GM19395 (cell line): ENCODE data around the gene PDXK.

ENCODE experiments used
- ATAC-seq: cut with Tn5 transposase; IDR thresholded peaks from one replicate; pipeline ENCODE4 v1.9.1; 2021; ENCODE audit warnings: mild to moderate bottlenecking, moderate library complexity; ENCODE audit not compliant: unreplicated experiment

PDXK gene

DNA sequence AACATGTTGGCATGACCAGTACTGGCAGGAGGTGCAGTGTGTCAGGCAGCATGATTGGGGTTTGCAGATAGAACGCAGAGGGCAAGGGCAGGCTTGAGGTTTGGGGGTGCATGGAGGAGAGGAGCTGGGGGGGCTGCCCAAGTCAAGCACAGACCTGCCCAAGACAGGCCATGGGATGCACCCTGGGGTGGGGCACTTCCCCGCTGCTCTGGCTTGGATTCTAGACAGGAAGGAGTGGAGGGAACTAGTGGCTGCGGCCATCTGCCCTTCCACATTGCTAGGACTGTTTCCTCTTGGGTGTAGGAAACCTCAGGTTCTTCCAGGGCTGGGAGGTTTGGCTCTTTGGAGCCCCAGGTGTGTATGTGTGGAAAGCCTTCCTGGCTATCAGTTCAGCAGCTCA, 3.0 kb downstream of the PDXK start:
- no peak for ATAC-seq

DNA sequence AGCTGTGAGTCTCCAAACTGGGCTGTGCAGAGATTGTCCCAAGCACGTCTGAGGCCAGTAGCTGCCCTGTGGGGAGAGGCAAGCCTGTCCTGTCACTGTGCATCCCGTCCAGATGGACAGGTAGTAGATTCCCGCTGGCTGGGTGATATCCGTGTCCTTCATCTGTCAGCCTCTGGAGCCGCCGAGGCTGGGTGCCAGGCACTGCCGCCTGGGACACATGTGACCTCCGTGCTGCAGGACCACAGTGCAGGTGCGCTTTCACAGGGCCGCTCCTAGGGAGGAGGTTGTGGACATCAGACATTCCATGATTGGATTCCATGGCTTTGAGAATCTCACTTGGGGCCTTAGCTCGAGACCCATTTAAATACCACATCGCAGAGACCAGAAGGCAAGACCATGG, 4.7 kb downstream of the PDXK start:
- ATAC-seq, result no peak

DNA sequence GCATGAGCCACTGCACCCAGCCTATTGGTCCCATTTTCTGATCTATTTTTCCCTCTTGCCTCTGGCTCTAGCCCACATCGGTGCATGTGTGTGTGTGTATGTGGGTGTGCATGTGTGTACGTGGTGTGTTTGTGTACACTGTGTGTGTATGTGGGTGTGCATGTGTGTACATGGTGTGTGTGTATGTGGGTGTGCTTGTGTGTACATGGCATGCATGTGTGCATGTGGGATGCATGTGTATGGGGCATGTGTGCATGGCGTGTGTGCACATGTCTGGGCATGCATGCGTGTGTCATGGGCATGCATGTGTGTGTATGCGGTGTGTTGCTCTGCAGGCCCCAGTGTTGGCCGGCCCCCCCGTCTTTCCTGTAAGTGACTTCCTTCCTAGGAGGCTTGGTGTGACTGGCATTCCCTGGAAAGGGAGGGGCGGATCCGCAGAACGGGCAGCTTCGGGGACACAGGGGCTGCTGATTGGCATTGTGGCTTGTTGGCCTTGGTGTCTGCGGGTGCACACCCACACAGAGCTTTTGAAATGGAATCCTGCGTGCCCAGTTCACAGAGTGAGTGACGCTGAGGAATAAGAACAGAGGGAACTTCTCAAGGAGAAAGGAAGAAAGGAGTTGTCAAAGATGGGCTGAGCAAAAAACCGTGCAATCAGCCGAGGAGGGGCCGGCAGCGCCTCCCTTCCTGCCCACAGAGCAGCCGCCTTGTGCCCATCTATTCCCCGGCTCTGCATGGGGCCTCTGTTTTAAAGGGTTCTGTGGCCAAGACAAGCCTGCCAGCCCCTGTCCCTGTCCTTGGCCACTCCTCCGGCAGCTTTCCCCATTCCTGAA, 8.0 kb downstream of the PDXK start:
- ATAC-seq, result no peak

DNA sequence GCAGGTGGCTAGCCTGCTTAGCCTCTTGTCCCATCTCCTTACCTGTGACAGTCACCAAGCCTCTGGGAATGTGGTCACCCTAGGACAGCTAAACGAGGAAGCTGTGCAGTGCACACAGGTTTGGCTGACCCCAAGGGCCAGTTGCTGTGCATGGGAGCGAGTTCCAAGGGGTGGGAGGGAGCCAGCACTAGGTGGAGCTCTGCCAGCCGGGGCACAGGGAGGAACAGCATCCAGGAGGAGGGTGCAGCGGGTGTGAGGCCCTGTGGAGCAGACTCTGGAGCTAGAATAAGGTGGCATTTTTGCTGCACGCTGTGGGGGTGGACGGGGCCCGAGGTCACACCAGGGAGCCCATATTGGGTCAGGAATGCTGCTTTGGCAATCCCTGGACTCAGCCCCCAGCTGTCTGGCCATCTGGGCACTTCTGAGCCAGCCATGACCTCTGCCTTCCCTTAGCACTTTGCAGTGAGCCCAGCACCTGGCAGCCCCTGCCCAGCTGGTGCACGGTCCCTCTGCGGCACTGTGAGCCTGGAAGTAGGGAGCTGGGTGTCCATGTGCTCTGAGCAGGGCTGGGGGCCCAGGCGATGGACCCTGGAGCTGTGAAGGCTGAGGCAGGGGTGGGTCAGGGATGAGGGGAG, 8.7 kb downstream of the PDXK start:
- ATAC-seq, result no peak

DNA sequence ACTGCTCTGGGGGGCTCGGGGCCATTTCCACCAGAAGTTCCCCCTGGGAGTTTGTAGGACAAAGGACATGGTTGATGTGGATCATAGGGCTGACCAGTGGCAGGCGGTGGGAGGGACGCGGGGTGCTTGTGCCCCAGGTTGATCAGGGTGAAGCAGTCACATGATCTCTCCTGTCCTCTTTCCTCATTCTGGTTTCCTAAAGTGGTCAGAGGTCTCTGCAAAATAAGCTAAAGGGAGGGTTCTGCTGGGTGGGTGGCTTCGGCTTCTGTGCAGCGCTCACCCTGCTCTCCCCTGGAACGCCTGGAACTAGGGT, 9.2 kb downstream of the PDXK start:
- peak; percentile 15 for ATAC-seq

DNA sequence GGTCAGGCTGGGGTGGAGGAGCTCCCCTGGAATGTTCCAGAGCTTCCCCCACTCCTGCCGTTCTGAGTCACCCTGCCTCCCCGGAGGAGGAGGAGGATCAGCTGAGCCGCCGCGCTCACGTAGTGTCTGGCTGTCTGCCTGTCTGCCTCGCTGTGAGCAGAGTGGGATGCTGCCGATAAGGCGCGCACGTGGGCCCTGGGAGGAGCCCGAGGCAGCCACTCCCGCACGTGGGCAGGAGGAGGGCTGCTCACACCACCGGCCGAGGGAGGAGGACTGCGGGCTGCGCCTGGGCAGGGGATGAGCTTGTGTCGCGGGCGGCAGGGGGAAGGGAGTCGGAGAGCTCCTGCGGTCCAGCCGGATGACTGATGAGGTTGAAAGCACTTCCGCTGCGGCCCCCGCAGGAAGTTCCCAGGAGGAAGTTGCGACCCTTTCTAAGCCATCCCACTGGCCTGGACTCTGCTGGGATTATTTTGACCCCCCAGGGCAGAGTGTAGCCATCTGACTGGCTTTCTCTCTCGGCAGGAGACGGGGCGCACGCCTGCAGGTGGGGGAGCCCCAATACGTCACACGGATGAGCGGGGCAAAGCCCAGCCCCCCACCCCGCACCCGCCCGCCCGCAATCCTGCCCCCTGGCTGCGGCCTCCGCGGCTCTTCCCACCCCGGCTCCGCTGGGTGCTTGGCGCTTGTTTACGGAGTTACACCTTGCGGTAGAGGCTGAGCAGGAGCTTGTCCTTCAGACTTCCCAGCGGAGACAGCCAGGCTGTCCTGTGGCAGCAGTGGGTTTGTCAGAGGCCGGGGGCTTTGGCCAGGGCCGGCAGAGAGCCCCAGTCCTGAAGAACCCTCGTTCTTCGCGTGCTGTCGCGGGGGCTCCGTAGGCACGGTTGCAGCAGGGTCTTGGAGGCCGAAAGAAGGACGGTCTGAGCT, 9.8 kb downstream of the PDXK start:
- ATAC-seq, result peak; percentile 77

DNA sequence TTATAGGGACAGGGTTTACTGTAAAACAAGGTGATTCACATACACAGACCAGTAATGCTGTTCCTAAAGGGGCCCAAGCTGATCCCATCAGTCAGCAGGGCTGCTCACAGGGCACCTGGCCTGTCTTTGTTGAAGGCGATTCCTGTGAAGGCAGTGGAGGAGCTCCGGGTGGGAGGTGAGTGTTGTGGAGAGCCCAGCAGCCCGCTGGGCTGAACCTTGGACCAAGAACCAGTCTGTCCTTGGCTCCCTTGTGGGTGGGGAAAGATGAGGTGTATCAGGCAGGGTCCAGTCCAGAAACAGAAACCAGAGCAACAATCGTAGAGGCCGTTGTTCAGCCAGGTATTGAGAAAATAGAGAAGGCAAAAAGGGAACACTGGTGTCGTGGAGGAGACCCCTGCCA, 12.5 kb downstream of the PDXK start:
- no peak for ATAC-seq

DNA sequence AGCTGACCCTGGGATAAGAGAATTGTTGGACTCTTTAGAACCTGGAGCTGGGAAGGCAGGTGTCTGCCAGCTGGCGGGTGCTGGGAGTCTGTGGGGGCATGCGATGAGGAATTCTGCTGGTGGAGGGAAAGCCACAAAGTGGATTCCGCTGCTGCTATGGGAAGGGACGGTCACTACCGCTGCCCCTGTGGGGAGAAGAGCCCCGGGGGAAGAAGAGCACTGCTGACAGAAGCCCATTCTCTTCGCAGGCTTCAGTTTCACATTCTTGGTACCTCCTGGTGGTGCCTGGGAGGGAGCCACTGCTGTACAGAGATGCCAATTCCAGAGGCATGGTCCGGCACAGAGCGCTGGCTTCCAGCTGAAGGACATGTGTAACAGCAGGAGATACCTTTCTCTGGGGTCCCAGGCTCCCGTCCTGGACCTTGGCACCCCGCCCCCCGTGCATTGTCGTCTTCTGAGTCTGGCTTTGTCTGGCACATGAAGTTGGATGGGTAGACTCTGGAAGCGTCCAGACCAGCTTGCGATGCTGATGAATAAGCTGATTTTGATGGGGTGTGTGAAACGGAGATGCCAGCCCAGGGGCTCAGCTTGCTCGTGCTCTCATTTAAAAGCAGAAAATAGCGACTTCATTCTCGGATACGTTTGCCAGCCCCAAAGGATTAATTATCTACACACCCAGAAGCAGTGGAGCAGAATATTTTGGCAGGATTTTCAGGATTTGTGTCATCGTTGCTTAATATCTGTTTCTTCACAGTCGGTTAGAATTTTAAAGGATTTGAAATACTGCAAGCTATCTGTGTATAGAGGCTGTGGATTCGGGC, 13.2 kb downstream of the PDXK start:
- no peak for ATAC-seq

DNA sequence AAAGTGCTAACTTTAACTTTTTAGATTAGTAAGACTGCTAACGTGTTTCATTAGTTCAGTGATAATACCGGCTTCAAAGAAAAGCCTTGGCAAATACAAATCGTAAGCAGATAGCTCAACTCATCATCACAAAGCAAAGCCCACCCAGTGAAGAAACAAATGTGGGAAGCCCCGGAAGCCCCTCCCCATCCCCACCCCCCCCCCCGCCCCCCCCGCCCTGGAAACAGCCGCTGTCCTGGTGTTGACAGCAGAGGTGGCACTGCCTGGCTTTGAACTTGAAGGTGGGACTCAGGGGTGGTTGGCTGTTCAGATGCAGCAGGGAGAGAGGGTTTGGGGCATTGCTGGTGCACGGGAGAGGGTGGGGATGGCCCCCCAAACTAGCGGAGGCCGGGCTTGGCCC, 14.1 kb downstream of the PDXK start:
- no peak for ATAC-seq

DNA sequence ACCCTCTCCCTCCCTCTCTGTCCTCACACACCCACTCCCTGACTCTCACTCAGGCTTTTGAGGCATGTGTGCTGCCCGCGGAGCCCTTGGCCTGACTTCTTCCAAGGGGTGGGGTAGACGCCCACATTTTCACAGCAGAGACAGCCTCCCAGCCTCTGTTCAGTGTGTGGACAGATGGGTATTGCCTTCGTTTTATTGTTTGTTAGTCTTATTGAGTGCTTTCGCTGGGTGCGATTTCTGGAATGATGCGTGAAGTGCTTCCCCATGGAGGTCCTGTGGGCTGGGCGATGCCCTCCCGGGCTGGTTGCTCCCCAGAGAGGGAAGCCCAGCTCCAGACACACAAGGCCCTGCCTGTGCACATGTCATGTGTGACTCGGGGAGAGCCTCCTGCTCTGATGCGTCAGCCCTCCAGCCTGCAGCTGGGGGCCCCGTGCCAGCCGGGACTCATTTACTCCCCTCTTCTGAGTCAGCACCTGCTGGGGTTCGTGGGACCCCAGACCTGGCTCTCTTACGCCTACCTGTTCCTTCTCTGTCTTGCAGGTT, 14.7 kb downstream of the PDXK start:
- ATAC-seq, result no peak

DNA sequence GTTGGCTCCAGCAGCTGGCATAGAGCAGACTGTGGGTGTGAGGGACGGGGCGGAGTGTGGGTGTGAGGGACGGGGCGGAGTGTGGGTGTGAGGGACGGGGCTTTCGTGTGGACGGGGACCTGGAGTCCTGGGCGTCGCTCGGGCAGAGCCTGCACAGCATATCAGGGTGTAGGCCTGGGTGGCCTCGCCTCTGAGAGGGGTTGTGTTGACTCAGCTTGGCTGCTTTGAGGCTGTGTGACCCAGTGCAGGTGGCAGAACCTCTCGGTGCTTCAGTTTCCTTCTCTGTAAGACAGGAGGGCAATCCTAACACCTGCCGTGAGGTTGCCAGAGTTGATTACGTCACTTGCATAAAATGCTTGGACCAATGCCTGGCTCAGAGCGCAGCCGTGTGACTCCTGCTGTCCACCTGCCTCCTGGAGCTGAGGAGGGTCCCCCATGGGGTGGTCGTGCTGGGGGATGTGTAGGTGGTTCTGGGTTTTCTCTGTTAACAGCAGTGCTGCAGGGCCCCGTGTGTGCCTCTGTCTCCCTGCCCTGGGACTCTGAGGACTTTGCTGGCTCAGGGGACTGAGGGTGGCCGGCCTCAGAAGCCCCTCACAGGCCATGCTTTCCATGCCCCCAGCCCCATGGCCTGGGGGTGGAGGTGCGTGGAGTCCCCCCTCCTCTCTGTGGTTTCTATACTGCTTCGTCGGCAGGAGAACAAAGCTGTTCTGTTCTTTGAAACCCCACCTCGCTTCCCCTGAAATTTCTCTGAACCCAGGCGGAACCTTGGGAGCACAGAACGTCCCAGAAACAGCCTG, 15.4 kb downstream of the PDXK start:
- ATAC-seq, result no peak

DNA sequence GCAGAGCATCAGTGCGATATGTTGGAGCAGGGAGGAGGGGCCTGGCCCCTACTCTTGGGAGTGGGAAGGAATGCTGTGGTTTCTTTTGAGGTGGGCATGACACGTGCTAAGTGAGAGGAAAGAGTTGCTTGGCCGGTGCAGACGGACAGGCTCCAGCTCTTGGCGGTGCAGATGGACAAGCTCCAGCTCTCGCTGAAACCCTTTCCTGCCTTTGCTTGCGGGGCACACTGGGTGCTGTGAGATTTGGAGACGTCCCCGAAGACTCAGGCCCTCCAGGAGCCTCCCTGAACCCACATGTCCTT, 15.9 kb downstream of the PDXK start:
- ATAC-seq, result no peak

DNA sequence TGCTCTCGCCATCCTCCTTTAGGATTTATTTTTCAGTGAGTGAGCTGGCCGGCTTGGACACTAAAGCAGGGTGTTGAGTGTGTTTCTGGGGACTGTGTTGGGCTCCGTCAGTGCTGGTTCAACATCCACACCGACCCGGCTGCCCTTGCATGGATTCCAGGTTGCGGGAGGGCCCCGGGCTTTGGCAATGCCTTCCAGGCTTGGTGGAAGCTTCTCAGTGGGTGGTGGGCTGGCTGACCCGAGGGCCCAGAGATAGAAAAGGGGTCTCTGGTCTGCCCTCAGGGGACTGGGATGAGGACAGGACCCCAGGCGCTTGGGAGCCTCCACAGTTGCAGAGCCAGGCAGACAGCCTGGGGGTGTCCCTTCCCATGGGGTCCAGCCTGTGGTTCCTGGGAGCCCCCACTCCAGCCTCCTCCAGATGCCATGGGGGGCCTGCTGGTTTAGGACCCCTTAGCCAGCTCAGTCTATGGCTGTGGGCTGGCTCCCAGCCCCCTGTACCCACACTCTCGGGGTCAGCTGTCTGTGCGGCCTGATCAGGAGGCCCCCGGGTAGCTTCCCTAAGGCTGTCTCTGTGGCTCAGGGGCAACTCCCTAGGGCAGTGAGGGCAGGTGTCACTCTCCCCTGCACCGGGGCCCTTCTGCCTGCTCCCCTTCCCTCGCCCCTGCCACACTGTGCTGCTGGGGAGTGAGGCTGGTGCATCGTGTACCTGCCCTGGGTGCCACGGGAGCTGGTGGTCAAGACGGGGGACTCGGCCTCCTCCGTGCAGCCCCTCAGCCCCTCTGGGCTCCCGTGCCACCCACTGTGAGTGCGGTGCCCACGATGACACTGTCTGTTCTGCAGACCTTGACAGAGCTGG, 16.5 kb downstream of the PDXK start:
- ATAC-seq, result no peak

DNA sequence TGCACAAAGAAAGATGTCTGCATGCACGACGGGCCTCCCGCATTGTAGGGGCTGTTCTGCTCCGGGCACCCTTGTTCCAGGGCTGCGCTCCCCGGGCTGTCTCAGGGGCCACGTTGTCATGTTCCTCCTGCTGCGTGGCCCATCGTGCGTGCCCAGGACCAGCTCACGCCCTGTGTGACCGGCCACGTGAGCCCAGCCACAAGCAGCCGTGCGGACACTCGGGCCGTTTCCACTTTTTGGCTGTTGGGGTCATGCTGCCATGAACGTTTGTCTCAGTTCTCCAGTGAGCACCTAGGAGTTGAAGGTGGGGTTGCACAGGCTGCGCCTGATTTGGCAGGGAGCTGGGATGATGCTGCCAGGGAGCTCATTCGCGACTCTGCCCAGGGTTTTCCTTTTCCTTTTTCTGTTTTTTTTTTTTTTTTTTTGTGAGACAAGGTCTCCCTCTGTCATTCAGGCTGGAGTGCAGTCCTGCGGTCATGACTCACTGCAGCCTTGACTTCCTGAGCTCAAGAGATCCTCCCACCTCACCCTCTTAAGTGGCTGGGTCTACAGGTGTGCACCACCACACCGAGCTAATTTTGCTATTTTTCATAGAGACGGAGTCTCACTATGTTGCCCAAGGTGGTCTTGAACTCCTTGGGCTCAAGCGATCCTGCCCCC, 17.4 kb downstream of the PDXK start:
- no peak for ATAC-seq

DNA sequence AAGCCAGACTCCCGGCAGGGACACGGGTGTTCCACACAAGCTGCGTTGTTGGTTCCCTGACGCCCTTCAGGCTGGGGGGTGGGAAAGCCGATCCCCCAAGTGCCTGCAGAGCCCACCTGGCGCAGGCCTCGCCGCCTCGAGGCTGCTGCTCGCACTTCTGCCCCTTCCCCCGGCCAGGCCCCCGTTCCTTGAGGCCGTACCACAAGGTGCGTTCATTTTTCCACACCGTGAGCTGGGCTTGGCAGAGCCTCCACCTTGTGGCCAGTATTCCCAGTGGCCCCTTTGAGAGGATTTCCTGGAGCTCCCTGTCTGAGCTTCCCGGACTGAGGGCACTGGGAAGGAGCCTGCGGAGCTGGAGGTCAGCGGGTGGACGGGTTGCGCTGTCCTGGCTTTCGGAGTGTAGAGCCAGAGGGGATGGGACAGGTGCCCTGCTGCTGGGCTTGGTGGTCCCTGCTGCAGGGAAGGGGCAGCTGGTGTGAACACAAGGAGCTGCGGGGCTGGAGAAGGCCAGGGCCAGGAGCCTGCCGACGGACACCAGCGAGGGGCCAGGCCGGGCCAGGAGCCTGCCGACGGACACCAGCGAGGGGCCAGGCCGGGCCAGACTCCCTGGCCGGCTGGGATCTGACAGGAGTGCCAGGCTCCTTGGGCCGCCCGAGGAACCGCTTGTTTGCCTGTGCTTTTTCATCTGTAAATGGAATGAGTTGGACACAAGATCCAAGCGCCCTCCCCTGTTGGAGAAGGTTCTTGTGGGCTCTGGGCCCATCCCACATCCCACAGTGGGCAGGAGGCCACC, 18.4 kb downstream of the PDXK start:
- ATAC-seq, result no peak

DNA sequence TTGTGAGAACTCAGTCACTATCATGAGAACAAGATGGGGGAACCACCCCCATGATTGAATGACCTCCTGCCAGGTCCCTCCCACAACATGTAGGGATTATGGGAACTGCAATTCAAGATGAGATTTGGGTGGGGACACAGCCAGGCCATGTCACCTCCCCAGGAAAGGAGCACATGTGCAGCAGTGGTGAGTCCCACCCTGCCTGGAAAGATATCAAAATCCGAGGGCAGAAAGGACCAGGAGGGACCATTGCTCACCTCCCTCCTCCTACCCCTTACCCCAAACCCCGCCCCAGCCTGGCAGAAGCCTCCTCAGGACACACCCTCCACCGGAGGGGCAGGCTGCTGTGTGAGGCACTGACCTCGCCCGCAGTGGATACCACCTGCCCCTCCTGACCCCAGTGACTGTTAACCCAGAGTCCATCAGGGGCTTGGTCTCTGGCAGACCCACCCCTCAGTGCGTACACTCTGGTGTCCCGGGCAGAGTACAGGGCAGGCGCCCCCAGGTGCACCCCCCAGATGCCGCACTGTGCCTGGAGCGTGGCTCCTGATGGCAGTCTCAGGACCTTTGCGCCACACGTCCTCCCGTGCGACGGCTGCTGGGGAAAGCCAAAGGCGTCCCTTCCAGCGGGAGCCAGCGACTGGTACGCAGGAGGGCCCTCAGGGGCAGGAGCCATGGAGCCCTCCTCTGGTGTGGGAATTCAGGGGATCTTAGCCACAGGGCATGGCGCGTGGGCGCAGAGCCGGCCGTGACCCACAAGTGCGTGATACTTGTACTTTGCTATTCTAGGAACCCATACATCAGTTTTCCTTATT, 20.9 kb downstream of the PDXK start:
- no peak for ATAC-seq
